Liver (tissue), 9 donors: ENCODE measurements around the gene TNFSF15. TPM values are rescaled to one million over a fixed set of nuclear protein-coding genes. Genes with fewer than 3 reads are reported as not detected.

ENCODE experiments used
- DNase-seq: peaks from one replicate; pipeline ENCODE4 v3.0.0-alpha.2; 2017; ENCODE audit warnings: low spot score
- H3K27ac ChIP-seq, 2 donors: one replicate each; pipeline ENCODE4 v1.7.0; 2013; ENCODE audit warnings: inconsistent platforms in 2 of 2, low read length in 2 of 2, control low read depth in 1 of 2, low read depth in 1 of 2, mild to moderate bottlenecking in 1 of 2
- H3K27me3 ChIP-seq, 4 donors: one replicate each; pipeline versions ENCODE4 v1.6.1 to v1.7.0; 2013; ENCODE audit warnings: low read length in 3 of 4, inconsistent platforms in 1 of 4, mild to moderate bottlenecking in 1 of 4, moderate library complexity in 1 of 4; ENCODE audit not compliant: control insufficient read depth in 4 of 4, insufficient read depth in 4 of 4
- H3K36me3 ChIP-seq, 4 donors: one replicate each; pipeline versions ENCODE4 v1.6.1 to v1.7.0; 2013; ENCODE audit warnings: low read length in 3 of 4, mild to moderate bottlenecking in 3 of 4, low read depth in 1 of 4, moderate library complexity in 1 of 4; ENCODE audit not compliant: control insufficient read depth in 4 of 4, insufficient read depth in 3 of 4
- H3K4me1 ChIP-seq, 4 donors: one replicate each; pipeline versions ENCODE4 v1.6.1 to v1.7.0; 2013; ENCODE audit warnings: low read length in 3 of 4, mild to moderate bottlenecking in 3 of 4, moderate library complexity in 1 of 4; ENCODE audit not compliant: control insufficient read depth in 4 of 4, insufficient read depth in 4 of 4
- H3K4me3 ChIP-seq, 3 donors: one replicate each; pipeline versions ENCODE4 v1.6.1 to v1.7.0; 2013; ENCODE audit warnings: low read length in 3 of 3, control low read depth in 1 of 3, low read depth in 1 of 3, mild to moderate bottlenecking in 1 of 3
- H3K9ac ChIP-seq, 2 donors: one replicate each; pipeline ENCODE4 v1.7.0; 2013; ENCODE audit warnings: low read length in 2 of 2, mild to moderate bottlenecking in 2 of 2, moderate library complexity in 2 of 2, control low read depth in 1 of 2, low read depth in 1 of 2
- H3K9me3 ChIP-seq, 4 donors: one replicate each; pipeline versions ENCODE4 v1.6.1 to v1.7.0; 2013; ENCODE audit warnings: low read length in 3 of 4; ENCODE audit not compliant: control insufficient read depth in 4 of 4
- ATF3 ChIP-seq: IDR thresholded peaks from 2 replicates; pipeline ENCODE4 v1.6.1; 2016; ENCODE audit warnings: antibody characterized with exemption
- CTCF ChIP-seq: fragments of 150-350 bp; IDR thresholded peaks from 2 replicates; pipeline ENCODE4 v1.5.1; 2017; ENCODE audit warnings: improper control_type of control experiment, low read depth, low read length; ENCODE audit not compliant: missing input control
- EGR1 ChIP-seq, 2 donors: IDR thresholded peaks; 2 replicates each; pipeline ENCODE4 v1.6.1; 2016 to 2018; ENCODE audit warnings: antibody characterized with exemption in 2 of 2, low read depth in 2 of 2
- FOXA1 ChIP-seq: IDR thresholded peaks from 2 replicates; pipeline ENCODE4 v1.6.1; 2016; ENCODE audit warnings: antibody characterized with exemption
- FOXA2 ChIP-seq: IDR thresholded peaks from 2 replicates; pipeline ENCODE4 v1.6.1; 2016; ENCODE audit warnings: antibody characterized with exemption
- GABPA ChIP-seq, 2 donors: IDR thresholded peaks in 1 of 2; conservative IDR thresholded peaks in 1 of 2; 2 replicates each; pipeline ENCODE4 v1.6.1; 2016; ENCODE audit warnings: antibody characterized with exemption in 2 of 2, mild to moderate bottlenecking in 1 of 2, moderate library complexity in 1 of 2
- HNF4A ChIP-seq, 2 donors: conservative IDR thresholded peaks; 2 replicates each; pipeline ENCODE4 v1.6.1; 2016; ENCODE audit warnings: antibody characterized with exemption in 2 of 2, mild to moderate bottlenecking in 2 of 2
- HNF4G ChIP-seq: IDR thresholded peaks from 2 replicates; pipeline ENCODE4 v1.6.1; 2016; ENCODE audit warnings: antibody characterized with exemption
- JUND ChIP-seq, 2 donors: IDR thresholded peaks; 2 replicates each; pipeline ENCODE4 v1.6.1; 2016; ENCODE audit warnings: antibody characterized with exemption in 2 of 2
- MAX ChIP-seq: IDR thresholded peaks from 2 replicates; pipeline ENCODE4 v1.6.1; 2016; ENCODE audit warnings: antibody characterized with exemption
- NR2F2 ChIP-seq: IDR thresholded peaks from 2 replicates; pipeline ENCODE4 v1.6.1; 2016; ENCODE audit warnings: antibody characterized with exemption
- RAD21 ChIP-seq, 2 donors: IDR thresholded peaks; 2 replicates each; pipeline ENCODE4 v1.6.1; 2016; ENCODE audit warnings: antibody characterized with exemption in 2 of 2, mild to moderate bottlenecking in 2 of 2
- REST ChIP-seq: IDR thresholded peaks from 2 replicates; pipeline ENCODE4 v1.6.1; 2016; ENCODE audit warnings: antibody characterized with exemption, mild to moderate bottlenecking
- RXRA ChIP-seq, 2 donors: IDR thresholded peaks; 2 replicates each; pipeline ENCODE4 v1.6.1; 2017 to 2018; ENCODE audit warnings: antibody characterized with exemption in 2 of 2, mild to moderate bottlenecking in 1 of 2
- SP1 ChIP-seq: IDR thresholded peaks from 2 replicates; pipeline ENCODE4 v1.6.1; 2018; ENCODE audit warnings: antibody characterized with exemption, mild to moderate bottlenecking
- TAF1 ChIP-seq: conservative IDR thresholded peaks from 2 replicates; pipeline ENCODE4 v1.6.1; 2016; ENCODE audit warnings: antibody characterized with exemption, mild to moderate bottlenecking
- YY1 ChIP-seq: IDR thresholded peaks from 2 replicates; pipeline ENCODE4 v1.6.1; 2016; ENCODE audit warnings: antibody characterized with exemption, mild to moderate bottlenecking
- ZBTB33 ChIP-seq: IDR thresholded peaks from 2 replicates; pipeline ENCODE4 v1.6.1; 2016; ENCODE audit warnings: antibody characterized with exemption
- WGBS: extraction: QIAGEN DNeasy Blood & Tissue Kit; methylation state at CpG from one replicate; pipeline ENCODE4 v1.1.7; 2013; 5-methylcytosine and 5-hydroxymethylcytosine counted together
- polyA plus RNA-seq, 2 donors: library from polyadenylated mRNA; stranded (reverse) in 1 of 2; unstranded in 1 of 2; fragments of 200-250 nt in 1 of 2; fragments of >200 nt in 1 of 2; fragmentation: Nextera tagmentation in 1 of 2; extraction: Ambion mirVana in 1 of 2; gene quantifications; one replicate each; pipeline versions ENCODE4 v1.2.1 to v1.2.3, GENCODE V29; 2013 to 2015
- total RNA-seq, 2 donors: library from RNA; depleted of rRNA; stranded (reverse); fragments of >200 nt; gene quantifications; one replicate each; pipeline ENCODE4 v1.2.3, GENCODE V29; 2014
- donor health status: healthy.
- donor health status: healthy.
- donor health status: healthy.
- donor health status: healthy.
- donor health status: healthy.

Gene TNFSF15
- total and polyA plus RNA-seq, 4 donors = 0.01 to 0.42 (median 0.08) TPM; not detected in 1

- no peak overlapping the region for H3K4me3 ChIP-seq
- no peak overlapping the region for H3K9ac ChIP-seq
- H3K27ac ChIP-seq = no peak overlapping the region
These were observed 2.2 kb downstream of the TNFSF15 start for GRCh38 chr9:114803479-114804265.

GRCh38 chr9:114799925-114800324 lies 5.9 kb downstream of the TNFSF15 start:
- no peak for TF ChIP-seq GABPA (IDR thresholded peaks at IDR 0.05 in 1 of 2, conservative IDR thresholded peaks at IDR 0.05 in 1 of 2)
- no peak for TF ChIP-seq RAD21 (IDR thresholded peaks at IDR 0.05)
- H3K27ac ChIP-seq = no peak overlapping the region

More at GRCh38 chr9:114803479-114804265, 2.2 kb downstream of the TNFSF15 start:
- TF ChIP-seq EGR1 (IDR thresholded peaks at IDR 0.05; ENCODE audit: low read depth in 2 of 2) (no peak), MAX (no peak), HNF4G (no peak), ZBTB33 (no peak), JUND (IDR thresholded peaks at IDR 0.05) (no peak), NR2F2 (peak; percentile 86), ATF3 (no peak), RXRA (IDR thresholded peaks at IDR 0.05) (peak in 1 of 2 donors; percentile 52)
- no peaks in the 10 kb centered on the region for H3K27me3 ChIP-seq
- H3K36me3 ChIP-seq = no peaks in the 10 kb centered on the region
- 82% methylated on average over 1 of the region's 1 CpG for WGBS
- no peak for DNase-seq
- no peaks in the 10 kb centered on the region for H3K4me1 ChIP-seq
- no peaks in the 10 kb centered on the region for H3K9me3 ChIP-seq

GRCh38 chr9:114799441-114799840 lies 6.4 kb downstream of the TNFSF15 start:
- no peaks in the 10 kb centered on the region for H3K36me3 ChIP-seq
- no peaks in the 10 kb centered on the region for H3K27me3 ChIP-seq
- H3K9ac ChIP-seq = no peak overlapping the region
- H3K4me3 ChIP-seq = no peak overlapping the region
- H3K4me1 ChIP-seq = no peaks in the 10 kb centered on the region
- no peaks in the 10 kb centered on the region for H3K9me3 ChIP-seq
- H3K27ac ChIP-seq = no peak overlapping the region
- WGBS = 26% methylated on average over 5 of the region's 5 CpGs
- peak; percentile 37 for DNase-seq
- TF ChIP-seq ATF3 = no peak
- TF ChIP-seq HNF4A (conservative IDR thresholded peaks at IDR 0.05) = no peak
- no peak for TF ChIP-seq FOXA1
- no peak for TF ChIP-seq YY1
- TF ChIP-seq TAF1 = no peak
- no peak for TF ChIP-seq REST
- no peak for TF ChIP-seq JUND (IDR thresholded peaks at IDR 0.05)
- peak; percentile 20 for TF ChIP-seq SP1
- no peak for TF ChIP-seq HNF4G
- no peak for TF ChIP-seq MAX
- TF ChIP-seq EGR1 (IDR thresholded peaks at IDR 0.05; ENCODE audit: low read depth in 2 of 2) = no peak
- TF ChIP-seq RXRA (IDR thresholded peaks at IDR 0.05) = peak in 1 of 2 donors; percentile 52
- TF ChIP-seq FOXA2 = no peak
- TF ChIP-seq CTCF = no peak
- TF ChIP-seq GABPA (IDR thresholded peaks at IDR 0.05 in 1 of 2, conservative IDR thresholded peaks at IDR 0.05 in 1 of 2) = no peak
- TF ChIP-seq NR2F2 = peak; percentile 88
- no peak for TF ChIP-seq RAD21 (IDR thresholded peaks at IDR 0.05)

More at GRCh38 chr9:114799925-114800324, 5.9 kb downstream of the TNFSF15 start:
- Histone ChIP-seq H3K36me3 (no peaks in the 10 kb centered on the region), H3K4me1 (no peaks in the 10 kb centered on the region), H3K9me3 (no peaks in the 10 kb centered on the region), H3K9ac (no peak overlapping the region), H3K4me3 (no peak overlapping the region), H3K27me3 (no peaks in the 10 kb centered on the region)
- 86% methylated on average over 2 of the region's 2 CpGs for WGBS
- no peak for DNase-seq
